OCI-LY1 (cell line): Measurements from ENCODE around the gene MARCHF10.
A peak's percentile ranks its signal among the peaks of the same experiment; 100 is the strongest.

ENCODE experiments used
- H2AFZ ChIP-seq: fragments of 200-600 bp; sonication (generic), shearing (Covaris generic); 2 replicates; pipeline ENCODE4 v1.6.0; 2014; ENCODE audit warnings: antibody characterized with exemption, mild to moderate bottlenecking, low read length
- H3F3A ChIP-seq: fragments of 200-600 bp; sonication (generic), shearing (Covaris generic); 2 replicates; pipeline ENCODE4 v1.6.0; 2014; ENCODE audit warnings: mild to moderate bottlenecking, antibody characterized with exemption, low read length, moderate library complexity; ENCODE audit not compliant: insufficient read depth
- H3K27ac ChIP-seq: fragments of 200-600 bp; sonication (generic); 2 replicates; pipeline ENCODE4 v1.5.1; 2014; ENCODE audit warnings: low read length, mixed run types, mild to moderate bottlenecking, low read depth; ENCODE audit not compliant: poor library complexity, severe bottlenecking
- H3K27me3 ChIP-seq: fragments of 200-600 bp; sonication (generic); 2 replicates; pipeline ENCODE4 v1.6.0; 2014; ENCODE audit warnings: antibody characterized with exemption, mild to moderate bottlenecking, low read length, moderate library complexity; ENCODE audit not compliant: insufficient read depth
- H3K36me3 ChIP-seq: fragments of 200-600 bp; sonication (generic); 2 replicates; pipeline ENCODE4 v1.6.1; 2014; ENCODE audit warnings: mild to moderate bottlenecking, antibody characterized with exemption, low read length, moderate library complexity, mixed read lengths; ENCODE audit not compliant: insufficient read depth
- H3K4me1 ChIP-seq: fragments of 200-600 bp; sonication (generic); 2 replicates; pipeline ENCODE4 v1.5.1; 2014; ENCODE audit warnings: mild to moderate bottlenecking, low read length, moderate library complexity; ENCODE audit not compliant: insufficient read depth, severe bottlenecking
- H3K4me2 ChIP-seq: fragments of 200-600 bp; sonication (generic), shearing (Covaris generic); 2 replicates; pipeline ENCODE4 v1.6.1; 2014; ENCODE audit warnings: low read length
- H3K4me3 ChIP-seq: fragments of 200-600 bp; sonication (generic); 2 replicates; pipeline ENCODE4 v1.5.1; 2014; ENCODE audit warnings: low read length, low read depth, mild to moderate bottlenecking, mixed read lengths; ENCODE audit not compliant: poor library complexity, severe bottlenecking
- H3K79me2 ChIP-seq: fragments of 200-600 bp; shearing (Covaris generic); 2 replicates; pipeline ENCODE4 v1.6.1; 2016; ENCODE audit warnings: mixed run types, low read length, mixed read lengths; ENCODE audit not compliant: insufficient read depth
- H3K9ac ChIP-seq: fragments of 200-600 bp; sonication (generic), shearing (Covaris generic); 2 replicates; pipeline ENCODE4 v1.6.1; 2014; ENCODE audit warnings: mild to moderate bottlenecking, low read length, mixed read lengths
- H3K9me2 ChIP-seq: fragments of 200-600 bp; sonication (generic), shearing (Covaris generic); 2 replicates; pipeline ENCODE4 v1.6.1; 2014; ENCODE audit warnings: low read depth, mild to moderate bottlenecking, low read length, mixed read lengths
- H3K9me3 ChIP-seq: fragments of 200-600 bp; shearing (Covaris generic); 2 replicates; pipeline ENCODE4 v1.6.1; 2014; ENCODE audit warnings: low read length, mixed read lengths
- H4K20me1 ChIP-seq: fragments of 200-600 bp; sonication (generic), shearing (Covaris generic); 2 replicates; pipeline ENCODE4 v1.6.0; 2016; ENCODE audit warnings: mild to moderate bottlenecking, low read length; ENCODE audit not compliant: insufficient read depth
- CTCF ChIP-seq: fragments of 200-600 bp; sonication (generic), shearing (Covaris generic); IDR thresholded peaks from 2 replicates; pipeline ENCODE4 v1.5.1; 2017; ENCODE audit warnings: mild to moderate bottlenecking, antibody characterized with exemption, low read length, moderate library complexity, mixed read lengths
- EZH2 ChIP-seq: fragments of 200-600 bp; sonication (generic), shearing (Covaris generic); IDR thresholded peaks from 2 replicates; pipeline ENCODE4 v1.8.0; 2017; ENCODE audit warnings: borderline replicate concordance, mixed run types, mild to moderate bottlenecking, antibody characterized with exemption, low read length, moderate library complexity, mixed read lengths

The MARCHF10 gene

DNA sequence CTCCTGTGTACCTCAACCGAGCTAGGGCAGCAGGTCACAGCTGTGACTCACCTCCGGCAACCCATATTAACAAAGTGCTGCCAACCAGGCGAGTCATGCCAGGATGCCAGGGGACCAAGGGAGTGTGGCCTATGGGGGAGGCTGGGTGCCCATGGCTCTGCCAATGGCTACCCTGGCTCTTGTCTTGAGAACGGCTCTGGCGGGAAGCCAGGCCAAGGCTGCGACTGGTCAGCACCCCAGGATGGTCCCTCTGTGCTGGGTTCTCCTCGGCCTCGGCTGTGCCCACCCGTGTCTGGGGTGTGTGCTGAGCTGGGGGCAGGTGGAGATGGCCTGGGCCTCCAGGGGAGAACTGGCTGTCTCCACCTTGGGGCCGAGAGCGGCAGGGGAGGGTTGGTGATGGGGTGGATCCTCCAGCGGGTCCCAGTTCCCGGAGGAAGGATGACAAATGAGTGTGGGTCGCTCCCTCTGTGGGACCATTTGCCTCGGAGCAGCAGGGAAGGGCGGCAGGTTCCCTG is 104.8 kb downstream of the MARCHF10 start:
- Histone ChIP-seq H3K4me2 (peak overlapping the region; percentile 52), H3F3A (no peaks in the 10 kb centered on the region), H3K9ac (no peak overlapping the region), H3K36me3 (no peaks in the 10 kb centered on the region; the same call in 1 of the 2 replicates), H3K79me2 (no peaks in the 10 kb centered on the region), H4K20me1 (no peaks in the 10 kb centered on the region), H2AFZ (no peak overlapping the region), H3K27ac (no peak overlapping the region), H3K4me1 (no peaks in the 10 kb centered on the region), H3K4me3 (peak overlapping the region; percentile 42), H3K9me3 (no peaks in the 10 kb centered on the region), H3K27me3 (no peaks in the 10 kb centered on the region; the same call in 1 of the 2 replicates), H3K9me2 (no peaks in the 10 kb centered on the region)
- TF ChIP-seq CTCF (no peak), EZH2 (no peak)

DNA sequence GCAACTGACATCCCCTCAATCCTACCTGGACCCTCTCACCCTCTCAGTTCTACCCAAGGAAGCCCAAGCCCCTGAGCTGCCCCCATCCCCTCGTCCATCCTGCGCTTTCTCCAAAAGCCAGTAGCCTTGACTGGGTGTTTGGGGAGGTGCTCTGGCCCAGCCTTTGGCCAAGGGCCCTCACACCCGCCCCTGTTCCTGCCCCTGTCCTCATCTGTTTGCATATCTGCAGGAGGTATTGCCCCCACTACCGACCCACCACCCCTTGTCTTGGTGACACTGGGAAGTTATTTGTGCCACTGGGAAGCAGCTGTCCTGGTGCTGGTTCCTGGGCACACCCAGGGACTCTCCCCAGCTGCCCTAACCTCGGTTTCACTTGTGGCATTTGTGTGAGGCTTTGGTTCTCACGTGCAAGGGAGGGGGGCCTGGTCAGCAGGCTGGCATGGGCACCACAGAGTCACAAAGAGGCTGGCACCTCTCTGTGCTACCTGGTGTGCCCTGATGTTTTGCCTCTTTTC is 105.3 kb downstream of the MARCHF10 start:
- H3K9ac ChIP-seq, result no peak overlapping the region
- no peak overlapping the region for H3K4me3 ChIP-seq
- no peaks in the 10 kb centered on the region for H3F3A ChIP-seq
- H3K9me3 ChIP-seq, result no peaks in the 10 kb centered on the region
- no peaks in the 10 kb centered on the region for H4K20me1 ChIP-seq
- H3K79me2 ChIP-seq, result no peaks in the 10 kb centered on the region
- H3K27ac ChIP-seq, result no peak overlapping the region
- no peak for TF ChIP-seq CTCF
- TF ChIP-seq EZH2, result no peak
- no peaks in the 10 kb centered on the region; the same call in 1 of the 2 replicates for H3K27me3 ChIP-seq
- H3K4me1 ChIP-seq, result no peaks in the 10 kb centered on the region
- no peak overlapping the region for H3K4me2 ChIP-seq
- H3K9me2 ChIP-seq, result no peaks in the 10 kb centered on the region
- no peaks in the 10 kb centered on the region for H3K36me3 ChIP-seq
- no peak overlapping the region for H2AFZ ChIP-seq

DNA sequence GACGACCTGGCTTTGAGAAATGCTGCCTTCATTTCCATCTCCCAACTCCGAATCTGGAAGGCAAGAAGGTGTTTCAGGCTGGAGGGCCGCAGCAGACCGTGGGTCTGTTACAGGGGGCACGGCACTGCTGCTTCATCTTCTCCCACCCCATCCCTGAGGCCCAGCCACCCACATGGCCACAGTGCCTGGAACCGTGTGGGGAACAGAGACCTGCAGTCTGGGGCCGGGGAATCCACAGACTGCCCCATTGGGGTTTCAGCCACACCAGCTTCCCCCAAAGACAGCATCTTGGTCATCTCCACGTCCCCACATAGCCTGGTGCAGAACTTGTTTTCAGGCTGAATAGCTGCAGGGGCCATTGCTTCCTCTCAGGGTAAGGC is 106.4 kb downstream of the MARCHF10 start:
- TF ChIP-seq EZH2 (no peak), CTCF (no peak)
- H4K20me1 ChIP-seq, result no peaks in the 10 kb centered on the region
- H3K9me2 ChIP-seq, result no peaks in the 10 kb centered on the region
- H3K4me3 ChIP-seq, result no peak overlapping the region
- no peaks in the 10 kb centered on the region for H3K9me3 ChIP-seq
- H3K27ac ChIP-seq, result no peak overlapping the region
- H2AFZ ChIP-seq, result no peak overlapping the region
- no peaks in the 10 kb centered on the region for H3K36me3 ChIP-seq
- H3K4me2 ChIP-seq, result no peak overlapping the region
- H3K9ac ChIP-seq, result no peak overlapping the region
- H3K27me3 ChIP-seq, result no peaks in the 10 kb centered on the region; the same call in 1 of the 2 replicates
- H3K79me2 ChIP-seq, result no peaks in the 10 kb centered on the region
- no peaks in the 10 kb centered on the region for H3K4me1 ChIP-seq
- no peaks in the 10 kb centered on the region for H3F3A ChIP-seq
